IMR-90 (cell line): ENCODE measurements around the gene CD164L2.

Source experiments
- POLR2A ChIP-seq: IDR thresholded peaks from 2 replicates; pipeline ENCODE4 v1.6.1; 2012; ENCODE audit warnings: mild to moderate bottlenecking, low read depth, low read length
- RAD21 ChIP-seq: IDR thresholded peaks from 2 replicates; pipeline ENCODE4 v1.6.1; 2012; ENCODE audit warnings: low read length, improper control_type of control experiment
- TF ChIP-seq, protein P1 (sequence below): conservative IDR thresholded peaks from 2 replicates; pipeline ENCODE4 v1.5.1; 2012; ENCODE audit warnings: mild to moderate bottlenecking, low read depth, low read length, improper control_type of control experiment

DNA sequence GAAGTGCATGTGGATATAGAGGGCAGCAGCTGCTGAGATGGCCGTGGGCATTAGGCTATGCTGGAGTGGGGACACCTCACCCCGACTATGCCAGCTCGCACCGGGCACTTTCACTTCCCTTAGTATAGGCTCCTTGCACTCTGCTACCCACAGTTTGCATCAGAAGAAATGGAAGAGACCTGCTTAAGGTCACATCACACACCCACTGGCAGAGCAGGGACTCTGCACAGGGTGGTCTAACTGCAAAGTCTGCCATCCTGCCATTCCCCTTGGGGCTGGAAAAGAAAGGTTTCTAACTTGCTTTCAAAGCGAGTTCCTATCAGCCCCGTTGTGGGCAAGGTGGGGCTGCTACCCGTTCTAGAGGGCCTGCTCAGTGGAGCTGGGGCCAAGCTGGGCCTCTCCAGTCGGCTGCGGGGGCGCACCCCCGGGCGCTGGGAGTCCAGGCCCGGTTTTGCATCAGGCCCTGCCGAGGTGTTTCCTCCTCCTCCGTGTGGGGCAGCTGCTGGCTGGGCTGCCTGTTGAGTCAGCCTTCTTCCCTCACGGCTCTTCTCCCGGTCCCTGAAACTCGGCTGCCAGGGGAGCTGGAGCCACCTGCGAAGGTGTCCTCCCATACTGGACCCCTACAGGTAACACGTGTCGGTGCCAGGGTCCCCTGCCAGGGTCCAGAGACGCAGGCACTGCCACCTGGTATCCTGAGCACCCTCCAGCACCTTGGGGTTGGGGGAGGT lies 41.4 kb downstream of the CD164L2 start, which contains the start of gene SYTL1:
- TF ChIP-seq, protein P1, sequence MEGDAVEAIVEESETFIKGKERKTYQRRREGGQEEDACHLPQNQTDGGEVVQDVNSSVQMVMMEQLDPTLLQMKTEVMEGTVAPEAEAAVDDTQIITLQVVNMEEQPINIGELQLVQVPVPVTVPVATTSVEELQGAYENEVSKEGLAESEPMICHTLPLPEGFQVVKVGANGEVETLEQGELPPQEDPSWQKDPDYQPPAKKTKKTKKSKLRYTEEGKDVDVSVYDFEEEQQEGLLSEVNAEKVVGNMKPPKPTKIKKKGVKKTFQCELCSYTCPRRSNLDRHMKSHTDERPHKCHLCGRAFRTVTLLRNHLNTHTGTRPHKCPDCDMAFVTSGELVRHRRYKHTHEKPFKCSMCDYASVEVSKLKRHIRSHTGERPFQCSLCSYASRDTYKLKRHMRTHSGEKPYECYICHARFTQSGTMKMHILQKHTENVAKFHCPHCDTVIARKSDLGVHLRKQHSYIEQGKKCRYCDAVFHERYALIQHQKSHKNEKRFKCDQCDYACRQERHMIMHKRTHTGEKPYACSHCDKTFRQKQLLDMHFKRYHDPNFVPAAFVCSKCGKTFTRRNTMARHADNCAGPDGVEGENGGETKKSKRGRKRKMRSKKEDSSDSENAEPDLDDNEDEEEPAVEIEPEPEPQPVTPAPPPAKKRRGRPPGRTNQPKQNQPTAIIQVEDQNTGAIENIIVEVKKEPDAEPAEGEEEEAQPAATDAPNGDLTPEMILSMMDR, result no peak
- TF ChIP-seq POLR2A (no peak), RAD21 (no peak)
